Measurements from ENCODE around the gene ENKD1.

DNA sequence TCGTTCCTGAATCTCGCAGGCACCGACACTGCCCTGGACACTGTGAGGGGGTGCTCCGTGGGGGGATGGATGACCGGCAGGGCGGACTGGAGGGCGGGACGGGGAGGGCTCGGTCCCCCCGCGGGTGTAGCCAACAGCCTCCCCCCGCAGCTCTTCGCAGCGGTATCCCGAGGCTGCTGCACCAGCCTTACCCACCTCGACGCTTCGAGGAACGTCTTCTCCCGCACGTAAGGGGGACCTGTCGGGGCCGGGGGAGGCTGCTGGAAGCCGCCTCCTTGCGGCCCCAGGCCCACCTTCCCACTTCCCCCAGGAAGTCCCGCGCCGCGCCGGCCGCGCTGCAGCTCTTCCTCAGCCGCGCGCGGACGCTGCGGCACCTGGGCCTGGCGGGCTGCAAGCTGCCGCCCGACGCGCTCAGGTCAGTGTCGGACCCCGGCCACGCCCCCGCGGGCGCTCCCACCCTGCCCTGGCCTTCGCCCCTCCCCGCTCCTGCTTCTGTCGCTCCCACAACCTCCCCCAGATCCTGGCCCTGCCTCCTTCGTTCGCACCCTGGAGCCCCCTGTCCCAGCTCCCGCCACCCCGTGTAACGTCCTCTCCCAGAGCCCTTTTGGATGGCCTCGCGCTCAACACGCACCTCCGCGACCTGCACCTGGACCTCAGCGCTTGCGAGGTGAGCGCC, 18.3 kb downstream of the ENKD1 start:
- TF ChIP-seq, protein P1, sequence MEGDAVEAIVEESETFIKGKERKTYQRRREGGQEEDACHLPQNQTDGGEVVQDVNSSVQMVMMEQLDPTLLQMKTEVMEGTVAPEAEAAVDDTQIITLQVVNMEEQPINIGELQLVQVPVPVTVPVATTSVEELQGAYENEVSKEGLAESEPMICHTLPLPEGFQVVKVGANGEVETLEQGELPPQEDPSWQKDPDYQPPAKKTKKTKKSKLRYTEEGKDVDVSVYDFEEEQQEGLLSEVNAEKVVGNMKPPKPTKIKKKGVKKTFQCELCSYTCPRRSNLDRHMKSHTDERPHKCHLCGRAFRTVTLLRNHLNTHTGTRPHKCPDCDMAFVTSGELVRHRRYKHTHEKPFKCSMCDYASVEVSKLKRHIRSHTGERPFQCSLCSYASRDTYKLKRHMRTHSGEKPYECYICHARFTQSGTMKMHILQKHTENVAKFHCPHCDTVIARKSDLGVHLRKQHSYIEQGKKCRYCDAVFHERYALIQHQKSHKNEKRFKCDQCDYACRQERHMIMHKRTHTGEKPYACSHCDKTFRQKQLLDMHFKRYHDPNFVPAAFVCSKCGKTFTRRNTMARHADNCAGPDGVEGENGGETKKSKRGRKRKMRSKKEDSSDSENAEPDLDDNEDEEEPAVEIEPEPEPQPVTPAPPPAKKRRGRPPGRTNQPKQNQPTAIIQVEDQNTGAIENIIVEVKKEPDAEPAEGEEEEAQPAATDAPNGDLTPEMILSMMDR (IDR thresholded peaks at IDR 0.05), result no peak
- no peak for TF ChIP-seq POLR2A (IDR thresholded peaks at IDR 0.05)
